ENCODE data around the gene OR5AP2. TPM values are rescaled to one million over a fixed set of nuclear protein-coding genes. Genes with fewer than 3 reads are reported as not detected.

The OR5AP2 gene
- total RNA-seq, 1 donor from 2014 or later, result not detected

Other genes with a start within 250 kb of the OR5AP2 start
- gene OR5AL1, start 229.7 kb downstream of the OR5AP2 start, total RNA-seq, result not detected in 3 replicates
- gene OR5M3, start 169.1 kb downstream of the OR5AP2 start, total RNA-seq, result not detected in 3 replicates
- not detected in 3 replicates for gene OR5M8, start 151.1 kb downstream of the OR5AP2 start, total RNA-seq
- gene OR5M11, start 99.2 kb downstream of the OR5AP2 start, total RNA-seq, result not detected in 3 replicates
- not detected in 3 replicates for gene OR5M10, start 64.7 kb downstream of the OR5AP2 start, total RNA-seq
- gene OR5M1, start 27.6 kb downstream of the OR5AP2 start, total RNA-seq, result not detected in 3 replicates
- not detected in 3 replicates for gene OR5AR1, start 21.2 kb upstream of the OR5AP2 start, total RNA-seq
- gene OR9G1, start 56.7 kb upstream of the OR5AP2 start, total RNA-seq, result not detected in 3 replicates
- gene OR9G4, start 106.3 kb upstream of the OR5AP2 start, total RNA-seq, result not detected in 3 replicates

Measured in mesothelial cell of epicardium (in vitro differentiated cells).